GM12892 (cell line): ENCODE data around the gene B4GALT2.

Experiments
- POLR2A ChIP-seq: IDR thresholded peaks from 2 replicates; pipeline ENCODE4 v1.6.1; 2011; ENCODE audit warnings: low read depth, low read length, control low read depth
- TAF1 ChIP-seq: IDR thresholded peaks from 2 replicates; pipeline ENCODE4 v1.6.1; 2011; ENCODE audit warnings: low read depth, mild to moderate bottlenecking, control low read depth, low read length, borderline replicate concordance

GRCh38 chr1:43987159-43987902, 8.3 kb downstream of the B4GALT2 start:
- no peak for TF ChIP-seq POLR2A
- TF ChIP-seq TAF1 = no peak
